Adrenal gland (tissue), 5 donors: ENCODE data around the gene ZFP1.

Experiments used
- CTCF ChIP-seq, 6 experiments: fragments of 450-650 bp in 4 of 6; fragments of 200-600 bp in 2 of 6; sonication (generic) in 1 of 6; IDR thresholded peaks; 1 replicate in 5 of 6; 2 replicates in 1 of 6; pipeline versions ENCODE4 v1.5.1 to v1.8.0; 2016 to 2021; ENCODE audit warnings: antibody characterized with exemption in 6 of 6, mild to moderate bottlenecking in 2 of 6, moderate library complexity in 1 of 6
- POLR2A ChIP-seq, 2 donors: fragments of 450-650 bp; IDR thresholded peaks; one replicate each; pipeline ENCODE4 v1.6.1; 2017; ENCODE audit warnings: antibody characterized with exemption in 2 of 2, mild to moderate bottlenecking in 2 of 2, moderate library complexity in 1 of 2
- donor health status: DM: no; HTN: no; CAD: no.

- no peak for TF ChIP-seq CTCF (IDR thresholded peaks at IDR 0.05)
- TF ChIP-seq POLR2A (IDR thresholded peaks at IDR 0.05): peak in 1 of 2 donors; percentile 56
These were observed at the start of gene ZFP1 for GRCh38 chr16:75148311-75149195.
